ENCODE results near the gene RUNDC3A.

GRCh38 chr17:44335564-44335963 lies 27.2 kb downstream of the RUNDC3A start:
- no peak for TF ChIP-seq NR3C1 (CRISPR knock-in tag; IDR thresholded peaks at IDR 0.05)
- TF ChIP-seq HCFC1 (IDR thresholded peaks at IDR 0.05; ENCODE audit: low read depth, low read length): no peak
- TF ChIP-seq ZBTB7A (CRISPR knock-in tag; IDR thresholded peaks at IDR 0.05): no peak
